AG04449 (cell line): ENCODE results near the gene GNG14.

Experiments
- CTCF ChIA-PET: fragments of 350-600 bp; formaldehyde crosslinking; extraction: SDS; loops from one replicate; lab custom pipeline; 2021; ENCODE audit warnings: antibody characterized with exemption; lab: Yijun Ruan, JAX
- POLR2A ChIA-PET: fragments of 400-600, 350-600 bp; formaldehyde crosslinking; extraction: SDS; loops from one replicate; lab custom pipeline; 2020; ENCODE audit warnings: antibody characterized with exemption, inconsistent platforms; lab: Yijun Ruan, JAX
- DNase-seq: peaks from one replicate; pipeline ENCODE4 v3.0.0-alpha.2; 2010; ENCODE audit warnings: low read depth, low spot score
- H3K4me3 ChIP-seq: 2 replicates; pipeline ENCODE4 v1.5.1; 2011; ENCODE audit warnings: low read depth, mild to moderate bottlenecking, control low read depth, low read length
- CTCF ChIP-seq: IDR thresholded peaks from one replicate; pipeline ENCODE4 v1.5.1; 2011; ENCODE audit warnings: mild to moderate bottlenecking, moderate library complexity, low read length, control low read depth, inconsistent platforms; ENCODE audit not compliant: insufficient read depth; ENCODE audit errors: missing control alignments

GNG14 gene

DNA sequence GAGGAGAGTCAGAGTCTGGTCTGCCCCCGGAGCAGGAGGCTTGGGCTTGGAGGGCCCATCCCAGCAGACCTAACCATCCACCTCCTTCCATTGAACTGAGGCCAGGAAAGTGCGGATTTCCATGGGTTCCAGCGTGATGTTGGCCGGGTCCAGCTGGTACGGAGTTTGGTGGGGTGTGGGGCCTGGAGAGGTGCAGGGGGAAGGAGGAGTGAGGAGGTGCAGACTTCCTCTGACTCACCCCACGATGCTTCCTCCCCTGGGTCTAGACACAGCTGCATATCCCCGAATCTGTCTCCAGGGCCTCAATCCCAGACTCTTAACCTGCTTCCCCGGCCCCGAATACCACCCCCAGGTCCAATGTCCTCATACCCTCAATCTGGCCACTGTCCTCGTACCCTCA, 41.2 kb upstream of the GNG14 start:
- DNase-seq = no peak
- H3K4me3 ChIP-seq = no peak overlapping the region
- POLR2A ChIA-PET = no interaction called here
- no peak for TF ChIP-seq CTCF
- CTCF ChIA-PET = no interaction called here

DNA sequence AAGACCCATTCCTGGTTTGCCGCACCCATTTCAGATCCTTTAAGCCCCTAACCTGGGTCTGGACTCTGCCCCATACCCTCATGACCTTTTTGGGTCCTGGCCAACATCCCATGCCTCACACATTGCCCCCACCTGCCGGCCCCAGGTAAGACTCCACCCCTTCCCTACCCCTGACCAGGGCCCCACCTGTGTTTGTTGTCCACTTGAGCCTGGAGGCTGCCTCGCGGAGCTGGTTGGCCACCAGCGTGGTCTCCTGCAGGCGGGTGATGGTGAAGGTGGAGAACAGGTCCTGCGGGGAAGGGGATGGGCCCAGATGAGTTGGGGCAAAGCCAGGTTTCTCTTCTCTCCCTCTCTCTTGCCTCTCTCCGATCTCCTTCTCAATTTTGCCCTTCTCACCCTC, 40.8 kb upstream of the GNG14 start:
- no peak for DNase-seq
- no peak for TF ChIP-seq CTCF
- ChIA-PET POLR2A (no interaction called here), CTCF (interaction anchor here (1.2 kb wide), 1 partner anchor 587 kb away, joined by 3 read pairs; no protein-coding TSS in a partner anchor)
- no peak overlapping the region for H3K4me3 ChIP-seq

DNA sequence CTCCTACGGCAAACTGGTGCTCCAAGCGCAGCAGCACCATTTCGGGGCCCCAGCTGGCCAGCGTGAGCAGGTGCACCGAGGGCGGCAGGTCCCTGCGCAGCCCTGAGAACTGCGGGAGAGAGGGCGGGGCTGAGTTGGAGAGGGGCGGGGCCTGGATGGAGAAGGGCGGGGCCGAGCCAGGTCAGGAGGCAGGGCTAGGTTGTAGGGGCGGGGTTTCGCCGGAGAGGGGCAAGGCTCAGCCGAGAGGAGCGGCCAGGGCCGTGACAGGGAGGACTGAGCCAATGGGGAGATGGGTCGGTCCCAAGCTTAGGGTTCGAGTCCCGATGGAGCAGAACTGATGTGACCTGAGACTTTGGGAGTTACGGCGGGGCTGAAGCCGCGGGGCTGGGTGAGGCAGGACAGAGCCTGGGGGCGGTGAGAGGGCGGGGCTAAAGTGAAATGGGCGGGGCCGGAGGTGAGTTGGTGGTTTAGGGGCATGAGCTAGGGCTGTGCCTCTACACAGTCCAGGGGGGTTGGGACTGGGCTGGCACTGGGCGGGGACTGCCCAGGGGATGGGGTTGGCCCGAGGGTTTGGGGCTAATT, 40.2 kb upstream of the GNG14 start:
- DNase-seq = no peak
- POLR2A ChIA-PET = no interaction called here
- CTCF ChIA-PET = interaction anchor here (1.2 kb wide), 1 partner anchor 588 kb away, joined by 3 read pairs; no protein-coding TSS in a partner anchor

GRCh38 chr19:12648088-12648487, 39.7 kb upstream of the GNG14 start:
- DNase-seq = no peak
- ChIA-PET CTCF (interaction anchor here (1.2 to 1.5 kb wide), 2 partner anchors 84 to 588 kb away, joined by 3 to 4 read pairs; no protein-coding TSS in a partner anchor), POLR2A (no interaction called here)
- peak; percentile 28 for TF ChIP-seq CTCF
- H3K4me3 ChIP-seq = no peak overlapping the region

More for the DNA sequence above, 40.2 kb upstream of the GNG14 start:
- no peak overlapping the region for H3K4me3 ChIP-seq
- no peak for TF ChIP-seq CTCF

GRCh38 chr19:12649941-12650340, 37.9 kb upstream of the GNG14 start:
- H3K4me3 ChIP-seq = no peak overlapping the region
- CTCF ChIA-PET = interaction anchor here (1.4 to 1.5 kb wide), 2 partner anchors 10 to 86 kb away, joined by 4 to 8 read pairs; no protein-coding TSS in a partner anchor
- POLR2A ChIA-PET = no interaction called here
- DNase-seq = no peak
- TF ChIP-seq CTCF = no peak

GRCh38 chr19:12652219-12652618, 35.6 kb upstream of the GNG14 start:
- ChIA-PET POLR2A (no interaction called here), CTCF (no interaction called here)
- no peak for TF ChIP-seq CTCF

More at GRCh38 chr19:12652219-12652618, 35.6 kb upstream of the GNG14 start:
- DNase-seq = no peak
- H3K4me3 ChIP-seq = no peak overlapping the region
